GM12878 (cell line): ENCODE measurements around the gene CFAP20. TPM values are rescaled to one million over a fixed set of nuclear protein-coding genes. Genes with fewer than 3 reads are reported as not detected.

Experiments
- ATAC-seq: fragments of 200-7000 bp; cut with Tn5 transposase; 3 replicates; pipeline ENCODE4 v1.9.1; 2020; ENCODE audit warnings: mild to moderate bottlenecking, moderate library complexity
- BruUV-seq: library from RNA; stranded (reverse); fragments of 400-500 nt; replicated peaks from 2 replicates; lab custom pipeline; 2021; lab: Mats Ljungman, UMichigan
- CTCF ChIA-PET: fragments of 300-600 bp; sonication (Branson Sonifier 250); formaldehyde crosslinking; extraction: SDS; loops from one replicate; lab custom pipeline; 2021; ENCODE audit warnings: inconsistent platforms; lab: Yijun Ruan, JAX
- POLR2A ChIA-PET: fragments of 350-600 bp; formaldehyde crosslinking; extraction: SDS; loops from one replicate; lab custom pipeline; 2021; ENCODE audit warnings: inconsistent platforms; lab: Charles Lee
- RAD21 ChIA-PET: fragments of 300-600 bp; sonication (Branson Sonifier 250); formaldehyde crosslinking; loops from one replicate; lab custom pipeline; 2023; ENCODE audit warnings: antibody characterized with exemption; ENCODE audit not compliant: unreplicated experiment; lab: Charles Lee
- SMC1A ChIA-PET: fragments of 300-600 bp; sonication (Branson Sonifier 250); formaldehyde crosslinking; loops from one replicate; lab custom pipeline; 2023; ENCODE audit not compliant: unreplicated experiment, uncharacterized antibody; lab: Charles Lee
- DNase-seq: peaks from one replicate; pipeline ENCODE4 v3.0.0-alpha.2; 2011; ENCODE audit warnings: low read depth, low spot score
- FAIRE-seq: peaks from 3 replicates; lab custom pipeline; 2011; peaks lifted over from hg19 to GRCh38; lab: Jason Lieb, UNC
- H2AFZ ChIP-seq: 2 replicates; pipeline ENCODE4 v1.6.0; 2011; ENCODE audit warnings: low read depth, low read length, control low read depth; ENCODE audit not compliant: control insufficient read depth
- H3K27ac ChIP-seq: 2 replicates; pipeline ENCODE4 v1.5.1; 2011; ENCODE audit warnings: control low read depth; ENCODE audit not compliant: control insufficient read depth, insufficient read depth
- H3K27me3 ChIP-seq, 2 experiments: replicated peaks in 1 of 2; 2 replicates each; pipeline versions ENCODE4 v1.6.0 to v1.6.1; 2011; ENCODE audit warnings: low read length in 1 of 2; ENCODE audit not compliant: control insufficient read depth in 2 of 2, insufficient read depth in 2 of 2
- H3K36me3 ChIP-seq, 2 experiments: 2 replicates each; pipeline ENCODE4 v1.5.1; 2011; ENCODE audit warnings: low read length in 1 of 2; ENCODE audit not compliant: control insufficient read depth in 2 of 2, insufficient read depth in 2 of 2
- H3K4me1 ChIP-seq: 2 replicates; pipeline ENCODE4 v1.6.1; 2011; ENCODE audit warnings: mild to moderate bottlenecking, low read length, moderate library complexity, mixed read lengths; ENCODE audit not compliant: control insufficient read depth, insufficient read depth
- H3K4me2 ChIP-seq: 2 replicates; pipeline ENCODE4 v1.6.0; 2011; ENCODE audit warnings: control low read depth; ENCODE audit not compliant: control insufficient read depth, insufficient read depth
- H3K4me3 ChIP-seq: fragments of 200-600 bp; sonication (generic); 2 replicates; pipeline ENCODE4 v1.5.1; 2016
- H3K79me2 ChIP-seq: 2 replicates; pipeline ENCODE4 v1.6.0; 2011; ENCODE audit warnings: low read length; ENCODE audit not compliant: control insufficient read depth, insufficient read depth
- H3K9ac ChIP-seq: 2 replicates; pipeline ENCODE4 v1.8.0; 2011; ENCODE audit warnings: low read length, control low read depth, mixed read lengths; ENCODE audit not compliant: control insufficient read depth, insufficient read depth
- H3K9me3 ChIP-seq: replicated peaks from 3 replicates; pipeline ENCODE4 v1.5.1; 2011; ENCODE audit warnings: mild to moderate bottlenecking, low read length; ENCODE audit not compliant: control insufficient read depth, insufficient read depth
- H4K20me1 ChIP-seq: 2 replicates; pipeline ENCODE4 v1.6.0; 2011; ENCODE audit not compliant: control insufficient read depth, insufficient read depth
- CHD1 ChIP-seq: IDR thresholded peaks from 2 replicates; pipeline ENCODE4 v1.6.1; 2012; ENCODE audit warnings: low read depth, low read length, improper control_type of control experiment
- SP1 ChIP-seq: IDR thresholded peaks from one replicate; pipeline ENCODE4 v1.6.1; 2011; ENCODE audit warnings: low read depth, low read length
- YY1 ChIP-seq: IDR thresholded peaks from 2 replicates; pipeline ENCODE4 v1.6.1; 2011; ENCODE audit warnings: low read depth, mild to moderate bottlenecking, low read length
- WGBS: methylation state at CpG from one replicate; pipeline ENCODE4 v1.1.6; 2016; ENCODE audit warnings: low lambda C conversion rate; ENCODE audit not compliant: insufficient replicate concordance, insufficient coverage; ENCODE audit errors: missing lambda C conversion rate; 5-methylcytosine and 5-hydroxymethylcytosine counted together
- in situ Hi-C: fragments of 300-500 bp; cut with MboI; formaldehyde crosslinking; loops from 9 replicates; pipeline ENCODE4 v1.14.3; 2018; ENCODE audit warnings: mixed read lengths
- intact Hi-C: fragments of 100-400 bp; cut with micrococcal nuclease; formaldehyde crosslinking; loops from one replicate; pipeline ENCODE4 v1.14.2; 2022; ENCODE audit not compliant: unreplicated experiment
- polyA plus RNA-seq, 11 experiments: library from polyadenylated mRNA; depleted of rRNA in 4 of 11; unstranded in 6 of 11; stranded (reverse) in 5 of 11; fragments of >200 nt; fragmentation: Nextera tagmentation in 4 of 11; fragmentation: Illumina TruSeq in 1 of 11; extraction: Ambion mirVana in 4 of 11; extraction: Trizol in 1 of 11; gene quantifications; 1 replicate in 1 of 11; 2 replicates in 10 of 11; pipeline versions ENCODE4 v1.2.1 to v1.2.3, GENCODE V29; 2011 to 2016; ENCODE audit warnings: inconsistent platforms in 2 of 11, missing spikeins in 2 of 11, low read depth in 1 of 11
- total RNA-seq, 4 experiments: library from RNA; depleted of rRNA in 3 of 4; stranded (reverse); fragments of >200 nt in 3 of 4; fragmentation: Illumina TruSeq in 1 of 4; extraction: Trizol in 1 of 4; gene quantifications; 2 replicates each; pipeline versions ENCODE4 v1.2.1 to v1.2.3, GENCODE V29; 2013 to 2021
- TF ChIP-seq, protein P1 (sequence below): fragments of 450-650 bp; IDR thresholded peaks from 2 replicates; pipeline ENCODE4 v1.6.1; 2017; ENCODE audit warnings: low read depth, mild to moderate bottlenecking, moderate library complexity
- TF ChIP-seq, protein P2 (sequence below): IDR thresholded peaks from 2 replicates; pipeline ENCODE4 v1.6.1; 2011; ENCODE audit warnings: borderline replicate concordance, low read depth, mild to moderate bottlenecking, moderate library complexity, mixed read lengths, low read length; ENCODE audit not compliant: insufficient read depth; ENCODE audit errors: extremely low read length

The CFAP20 gene
- total and polyA plus RNA-seq, 10 of the 15 experiments (the other 5 are each of a cell fraction or from before 2014, with no cell fraction given), result 10.9 to 61.7 (median 46.2) TPM

DNA sequence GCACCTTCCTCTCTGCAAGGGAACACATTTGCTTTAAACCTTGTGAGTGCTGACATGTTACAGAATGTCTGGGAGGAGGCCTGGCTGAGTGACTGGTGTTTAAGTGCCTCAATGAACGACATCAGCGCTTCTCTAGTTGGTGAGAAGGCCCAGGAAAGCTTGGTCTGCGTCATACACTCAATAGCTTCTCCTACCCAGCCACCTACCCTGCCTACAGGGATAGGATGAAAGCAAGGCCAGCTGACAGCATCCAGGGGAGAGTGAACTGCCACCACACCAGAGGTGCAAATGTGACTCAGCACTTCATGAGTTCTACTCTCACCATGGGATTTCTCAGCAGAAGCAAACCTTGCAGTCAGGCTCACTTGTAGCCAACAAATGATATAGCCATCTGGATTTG is 31.7 kb upstream of the CFAP20 start:
- Histone ChIP-seq H3K27me3 (no peaks in the 10 kb centered on the region), H3K79me2 (no peaks in the 10 kb centered on the region), H3K9me3 (no peaks in the 10 kb centered on the region), H4K20me1 (no peaks in the 10 kb centered on the region), H2AFZ (no peak overlapping the region), H3K4me2 (no peak overlapping the region), H3K9ac (no peak overlapping the region), H3K36me3 (peaks cover 25 to 34% of the 10 kb centered on the region in 2 experiments; a peak in 3 of 4 replicates), H3K27ac (no peak overlapping the region), H3K4me3 (no peak overlapping the region), H3K4me1 (no peaks in the 10 kb centered on the region)
- ChIA-PET POLR2A (no interaction called here), CTCF (no interaction called here), SMC1A (interaction anchor here (0.6 to 1.2 kb wide), 2 partner anchors 27 to 33 kb away, joined by 3 read pairs; no protein-coding TSS in a partner anchor), RAD21 (no interaction called here)
- 82% methylated on average over 3 of the region's 3 CpGs for WGBS
- ATAC-seq (no peak), FAIRE-seq (no peak), DNase-seq (no peak)
- BruUV-seq, result no TSS peak
- intact Hi-C loops, result no loop called here
- in situ Hi-C loops, result no loop called here
- TF ChIP-seq, protein P1, sequence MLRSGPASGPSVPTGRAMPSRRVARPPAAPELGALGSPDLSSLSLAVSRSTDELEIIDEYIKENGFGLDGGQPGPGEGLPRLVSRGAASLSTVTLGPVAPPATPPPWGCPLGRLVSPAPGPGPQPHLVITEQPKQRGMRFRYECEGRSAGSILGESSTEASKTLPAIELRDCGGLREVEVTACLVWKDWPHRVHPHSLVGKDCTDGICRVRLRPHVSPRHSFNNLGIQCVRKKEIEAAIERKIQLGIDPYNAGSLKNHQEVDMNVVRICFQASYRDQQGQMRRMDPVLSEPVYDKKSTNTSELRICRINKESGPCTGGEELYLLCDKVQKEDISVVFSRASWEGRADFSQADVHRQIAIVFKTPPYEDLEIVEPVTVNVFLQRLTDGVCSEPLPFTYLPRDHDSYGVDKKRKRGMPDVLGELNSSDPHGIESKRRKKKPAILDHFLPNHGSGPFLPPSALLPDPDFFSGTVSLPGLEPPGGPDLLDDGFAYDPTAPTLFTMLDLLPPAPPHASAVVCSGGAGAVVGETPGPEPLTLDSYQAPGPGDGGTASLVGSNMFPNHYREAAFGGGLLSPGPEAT, result no peak
- no peak for TF ChIP-seq CHD1
- TF ChIP-seq YY1, result no peak
- TF ChIP-seq, protein P2, sequence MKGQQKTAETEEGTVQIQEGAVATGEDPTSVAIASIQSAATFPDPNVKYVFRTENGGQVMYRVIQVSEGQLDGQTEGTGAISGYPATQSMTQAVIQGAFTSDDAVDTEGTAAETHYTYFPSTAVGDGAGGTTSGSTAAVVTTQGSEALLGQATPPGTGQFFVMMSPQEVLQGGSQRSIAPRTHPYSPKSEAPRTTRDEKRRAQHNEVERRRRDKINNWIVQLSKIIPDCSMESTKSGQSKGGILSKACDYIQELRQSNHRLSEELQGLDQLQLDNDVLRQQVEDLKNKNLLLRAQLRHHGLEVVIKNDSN, result no peak
- no peak for TF ChIP-seq SP1
